ENCODE results near the gene MPPED2. TPM values are rescaled to one million over a fixed set of nuclear protein-coding genes. Genes with fewer than 3 reads are reported as not detected.
A peak's percentile ranks its signal among the peaks of the same experiment; 100 is the strongest.

The MPPED2 gene
- total and polyA plus RNA-seq, 2 of the 13 experiments (the other 11 are each of a cell fraction or from before 2014, with no cell fraction given), result not detected

GRCh38 chr11:30546334-30546733 is 39.8 kb downstream of the MPPED2 start (continued):
- TF ChIP-seq STAT6 (CRISPR knock-in tag; IDR thresholded peaks at IDR 0.05; ENCODE audit: borderline replicate concordance) (no peak), SMAD9 (CRISPR knock-in tag; IDR thresholded peaks at IDR 0.05) (no peak)

GRCh38 chr11:30545507-30545906 is 40.6 kb downstream of the MPPED2 start:
- Histone ChIP-seq H3K79me2 (ENCODE audit: insufficient read depth, low read length) (no peaks in the 10 kb centered on the region), H3K4me3 (replicated peaks in 1 of 3; ENCODE audit: insufficient read depth in 1 of 3, low read depth in 2 of 3, low read length in 3 of 3) (no peak overlapping the region), H3K9ac (ENCODE audit: insufficient read depth, low read depth, low read length) (no peak overlapping the region), H3K27me3 (ENCODE audit: control insufficient read depth in 1 of 2, insufficient read depth in 2 of 2, low read length in 2 of 2) (no peaks in the 10 kb centered on the region), H3K36me3 (replicated peaks in 1 of 2; ENCODE audit: control insufficient read depth in 1 of 2, insufficient read depth in 2 of 2, low read length in 2 of 2) (no peaks in the 10 kb centered on the region), H2AFZ (ENCODE audit: low read length) (no peak overlapping the region), H3K4me2 (ENCODE audit: low read depth, low read length) (no peak overlapping the region), H4K20me1 (ENCODE audit: insufficient read depth, low read length) (no peaks in the 10 kb centered on the region), H3K4me1 (ENCODE audit: insufficient read depth, low read length) (no peaks in the 10 kb centered on the region), H3K27ac (ENCODE audit: extremely low read length, insufficient read depth, low read length) (no peak overlapping the region), H3K9me3 (ENCODE audit: low read length) (no peaks in the 10 kb centered on the region)
- FAIRE-seq (no peak), DNase-seq (ENCODE audit: low spot score) (peak; percentile 11), ATAC-seq (peak; percentile 78)
- ChIA-PET CTCF (ENCODE audit: low intra/inter-chr PET ratio, low total read pairs) (no interaction called here), POLR2A (no interaction called here)
- 41% methylated on average over 5 of the region's 5 CpGs for WGBS (ENCODE audit: low lambda C conversion rate)
- intact Hi-C loops (cut with micrococcal nuclease; ENCODE audit: unreplicated experiment), result no loop called here
- in situ Hi-C loops (cut with HindIII; ENCODE audit: extremely low pct_ligation_motif_present, low pct_unique_long_range_greater_than_20kb), result no loop called here
- BruUV-seq (replicated peaks), result no TSS peak
- TF ChIP-seq CEBPB (IDR thresholded peaks at IDR 0.05; ENCODE audit: borderline replicate concordance, low read depth, low read length) (peak; percentile 61; the same call in 1 of the 2 replicates), NR0B2 (CRISPR knock-in tag; IDR thresholded peaks at IDR 0.05) (no peak), ZNF121 (CRISPR knock-in tag; IDR thresholded peaks at IDR 0.05) (no peak), ATF2 (CRISPR knock-in tag; IDR thresholded peaks at IDR 0.05) (no peak), ZBTB39 (CRISPR knock-in tag; IDR thresholded peaks at IDR 0.05) (no peak), ZFYVE20 (CRISPR knock-in tag; IDR thresholded peaks at IDR 0.05; ENCODE audit: borderline replicate concordance, low read depth) (no peak), FUBP1 (CRISPR knock-in tag; IDR thresholded peaks at IDR 0.05; ENCODE audit: borderline replicate concordance) (no peak), MAFG (CRISPR knock-in tag; IDR thresholded peaks at IDR 0.05) (no peak), ZNF773 (CRISPR knock-in tag; IDR thresholded peaks at IDR 0.05; ENCODE audit: borderline replicate concordance) (no peak), KLF13 (CRISPR knock-in tag; IDR thresholded peaks at IDR 0.05) (no peak), ZNF530 (CRISPR knock-in tag; IDR thresholded peaks at IDR 0.05; ENCODE audit: low read depth) (no peak), GATA4 (IDR thresholded peaks at IDR 0.05; ENCODE audit: borderline replicate concordance, low read depth) (no peak), CEBPG (CRISPR knock-in tag; IDR thresholded peaks at IDR 0.05) (peak; percentile 83)
